Measurements from ENCODE around the gene CD274. TPM values are rescaled to one million over a fixed set of nuclear protein-coding genes. Genes with fewer than 3 reads are reported as not detected.
"Not testable (repeated sequence)": the region's sequence is repeated elsewhere in the genome, so short reads cannot be mapped to it uniquely, and the experiment has no call there.

CD274 gene
- total RNA-seq, 3 donors from 2014 or later (not counting 1 experiment from before 2014, with no cell fraction given), result 4.9 to 7.2 (median 6.0) TPM

DNA sequence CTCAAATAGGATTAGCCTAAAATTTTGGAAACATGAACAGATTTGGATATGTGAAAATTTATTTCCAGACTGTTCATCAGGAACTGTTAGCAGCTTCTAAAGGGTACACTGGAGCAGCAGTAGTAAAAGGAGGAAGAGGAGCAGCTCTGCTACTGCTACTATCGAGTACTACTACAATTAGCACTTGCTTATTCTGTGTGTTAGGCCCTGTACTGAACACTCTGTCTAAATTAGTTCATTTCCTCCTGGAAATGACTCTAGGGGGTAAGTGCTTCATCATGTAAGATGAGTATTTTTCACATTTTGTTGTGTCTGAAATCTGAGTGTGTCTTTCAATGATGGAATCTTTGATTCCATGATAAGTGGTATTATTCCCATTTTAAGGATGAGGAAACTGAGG is 9.8 kb downstream of the CD274 start:
- H3K4me1 Mint-ChIP-seq, result no peaks in the 10 kb centered on the region
- WGBS (ENCODE audit: insufficient coverage), result 80% methylated on average over 1 of the region's 1 CpG
- no peak for TF ChIP-seq CTCF (IDR thresholded peaks at IDR 0.05)
- DNase-seq, result no peak
- Histone ChIP-seq H3K27me3 (ENCODE audit: control insufficient read depth, insufficient read depth, low read length) (no peaks in the 10 kb centered on the region), H3K4me3 (ENCODE audit: low read length) (no peak overlapping the region), H3K9me3 (ENCODE audit: control insufficient read depth, insufficient read depth, low read length) (no peaks in the 10 kb centered on the region), H3K4me1 (ENCODE audit: control insufficient read depth, insufficient read depth, low read length) (no peaks in the 10 kb centered on the region), H3K27ac (ENCODE audit: low read length) (no peak overlapping the region), H3K36me3 (ENCODE audit: control insufficient read depth, insufficient read depth, low read length) (peaks cover 20% of the 10 kb centered on the region)
- intact Hi-C loops (cut with micrococcal nuclease), result no loop called here
- H3K27ac Mint-ChIP-seq, result no peak overlapping the region
- H3K9me3 Mint-ChIP-seq, result no peaks in the 10 kb centered on the region
- no peak overlapping the region for H3K4me3 Mint-ChIP-seq
- no peaks in the 10 kb centered on the region for H3K27me3 Mint-ChIP-seq (ENCODE audit: low read depth in 2 of 2)
- H3K36me3 Mint-ChIP-seq, result peaks cover 19% of the 10 kb centered on the region
- no peak for ATAC-seq

- H3K27me3 Mint-ChIP-seq (ENCODE audit: low read depth in 2 of 2); H3K4me1 ChIP-seq (ENCODE audit: control insufficient read depth, insufficient read depth, low read length); H3K27ac ChIP-seq (ENCODE audit: low read length); H3K27me3 ChIP-seq (ENCODE audit: control insufficient read depth, insufficient read depth, low read length); H3K9me3 ChIP-seq (ENCODE audit: control insufficient read depth, insufficient read depth, low read length); H3K4me1 Mint-ChIP-seq; H3K4me3 Mint-ChIP-seq; H3K4me3 ChIP-seq (ENCODE audit: low read length); H3K27ac Mint-ChIP-seq; H3K9me3 Mint-ChIP-seq; DNase-seq; ATAC-seq; intact Hi-C loops (cut with micrococcal nuclease): not testable (repeated sequence)
- WGBS (ENCODE audit: insufficient coverage), result 94% methylated on average over 3 of the region's 4 CpGs
- H3K36me3 Mint-ChIP-seq, result peaks cover 40% of the 10 kb centered on the region
- peaks cover 40% of the 10 kb centered on the region for H3K36me3 ChIP-seq (ENCODE audit: control insufficient read depth, insufficient read depth, low read length)
Measured at GRCh38 chr9:5464831-5465330, 14.5 kb downstream of the CD274 start.

DNA sequence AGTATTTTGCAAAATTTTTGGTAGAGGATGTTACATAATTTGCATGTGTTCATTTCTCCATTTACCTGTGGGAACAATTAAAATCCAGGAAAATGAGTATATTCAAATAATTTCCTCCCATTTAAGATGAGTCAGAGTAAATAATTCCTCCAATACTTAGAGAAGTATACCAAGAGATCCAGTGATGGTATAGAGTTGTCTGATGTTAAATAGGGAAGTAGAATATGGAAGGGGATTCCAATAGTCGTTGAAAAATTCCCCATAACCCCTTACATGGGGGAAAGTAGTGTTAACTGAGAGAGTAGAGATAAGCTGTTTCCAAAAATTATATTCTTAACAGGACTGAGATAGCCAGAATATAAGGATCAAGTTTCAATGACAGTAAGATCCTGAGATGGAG is 15.7 kb downstream of the CD274 start:
- DNase-seq, result no peak
- peak overlapping the region in 1 of 2 donors; percentile 14 for H3K27ac Mint-ChIP-seq
- no peak for ATAC-seq
- WGBS (ENCODE audit: insufficient coverage), result no CpG with 5 or more reads among the region's 1 CpG
- TF ChIP-seq CTCF (IDR thresholded peaks at IDR 0.05), result no peak
- no peaks in the 10 kb centered on the region for H3K9me3 Mint-ChIP-seq
- Histone ChIP-seq H3K27me3 (ENCODE audit: control insufficient read depth, insufficient read depth, low read length) (no peaks in the 10 kb centered on the region), H3K36me3 (ENCODE audit: control insufficient read depth, insufficient read depth, low read length) (peaks cover 40% of the 10 kb centered on the region), H3K9me3 (ENCODE audit: control insufficient read depth, insufficient read depth, low read length) (no peaks in the 10 kb centered on the region), H3K4me1 (ENCODE audit: control insufficient read depth, insufficient read depth, low read length) (no peaks in the 10 kb centered on the region), H3K4me3 (ENCODE audit: low read length) (no peak overlapping the region), H3K27ac (ENCODE audit: low read length) (no peak overlapping the region)
- H3K4me3 Mint-ChIP-seq, result no peak overlapping the region
- intact Hi-C loops (cut with micrococcal nuclease), result no loop called here
- no peaks in the 10 kb centered on the region for H3K27me3 Mint-ChIP-seq (ENCODE audit: low read depth in 2 of 2)
- H3K4me1 Mint-ChIP-seq, result no peaks in the 10 kb centered on the region
- H3K36me3 Mint-ChIP-seq, result peaks cover 40% of the 10 kb centered on the region

GRCh38 chr9:5466766-5467165 is 16.4 kb downstream of the CD274 start:
- intact Hi-C loops (cut with micrococcal nuclease), result no loop called here
- no peaks in the 10 kb centered on the region for H3K4me1 ChIP-seq (ENCODE audit: control insufficient read depth, insufficient read depth, low read length)
- H3K27ac Mint-ChIP-seq, result no peak overlapping the region
- DNase-seq (no peak), ATAC-seq (no peak)
- H3K4me3 ChIP-seq (ENCODE audit: low read length), result no peak overlapping the region
- no peaks in the 10 kb centered on the region for H3K9me3 Mint-ChIP-seq
- no peak for TF ChIP-seq CTCF (IDR thresholded peaks at IDR 0.05)
- no peaks in the 10 kb centered on the region for H3K27me3 ChIP-seq (ENCODE audit: control insufficient read depth, insufficient read depth, low read length)
- H3K4me1 Mint-ChIP-seq, result no peaks in the 10 kb centered on the region
- no peaks in the 10 kb centered on the region for H3K9me3 ChIP-seq (ENCODE audit: control insufficient read depth, insufficient read depth, low read length)
- no peaks in the 10 kb centered on the region for H3K27me3 Mint-ChIP-seq (ENCODE audit: low read depth in 2 of 2)
- no peak overlapping the region for H3K4me3 Mint-ChIP-seq
- WGBS (ENCODE audit: insufficient coverage), result no CpG with 5 or more reads among the region's 2 CpGs
- no peak overlapping the region for H3K27ac ChIP-seq (ENCODE audit: low read length)
- H3K36me3 ChIP-seq (ENCODE audit: control insufficient read depth, insufficient read depth, low read length), result peaks cover 40% of the 10 kb centered on the region
- H3K36me3 Mint-ChIP-seq, result peaks cover 40% of the 10 kb centered on the region
